Endothelial cell of umbilical vein (primary cell): Measurements from ENCODE around the gene FAM200A. TPM values are rescaled to one million over a fixed set of nuclear protein-coding genes. Genes with fewer than 3 reads are reported as not detected.

Experiments used
- BruUV-seq: library from RNA; stranded (reverse); fragments of 400-500 nt; replicated peaks from 2 replicates; lab custom pipeline; 2021; lab: Mats Ljungman, UMichigan
- CTCF ChIA-PET: fragments of 300-600, 350-600 bp; sonication (Branson Sonifier 250); formaldehyde crosslinking; loops from one replicate; lab custom pipeline; 2021; ENCODE audit warnings: antibody characterized with exemption, inconsistent platforms; lab: Charles Lee
- POLR2A ChIA-PET: fragments of 300-600, 350-600 bp; sonication (Branson Sonifier 250); formaldehyde crosslinking; loops from one replicate; lab custom pipeline; 2021; ENCODE audit warnings: antibody characterized with exemption, inconsistent platforms; lab: Charles Lee
- DNase-seq: peaks from one replicate; pipeline ENCODE4 v3.0.0-alpha.2; 2011; ENCODE audit warnings: low read depth, low spot score
- FAIRE-seq: peaks from 2 replicates; lab custom pipeline; 2011; peaks lifted over from hg19 to GRCh38; lab: Jason Lieb, UNC
- H2AFZ ChIP-seq: 2 replicates; pipeline ENCODE4 v1.6.0; 2012; ENCODE audit warnings: low read depth, low read length, control low read depth, inconsistent platforms
- H3K27ac ChIP-seq: 2 replicates; pipeline ENCODE4 v1.5.1; 2011; ENCODE audit warnings: low read depth, mild to moderate bottlenecking, control low read depth, low read length, moderate library complexity; ENCODE audit not compliant: insufficient read depth
- H3K27me3 ChIP-seq, 2 experiments: 2 replicates each; pipeline versions ENCODE4 v1.6.0 to v1.6.1; 2011; ENCODE audit warnings: low read length in 2 of 2, mixed read lengths in 1 of 2; ENCODE audit not compliant: control insufficient read depth in 2 of 2, insufficient read depth in 2 of 2
- H3K36me3 ChIP-seq, 2 experiments: 2 replicates in 1 of 2; 3 replicates in 1 of 2; pipeline ENCODE4 v1.5.1; 2011; ENCODE audit warnings: low read length in 2 of 2, mild to moderate bottlenecking in 1 of 2, moderate library complexity in 1 of 2; ENCODE audit not compliant: control insufficient read depth in 2 of 2, insufficient read depth in 2 of 2; ENCODE audit errors: extremely low read depth in 1 of 2
- H3K4me1 ChIP-seq: 3 replicates; pipeline ENCODE4 v1.5.1; 2011; ENCODE audit warnings: mild to moderate bottlenecking, low read length; ENCODE audit not compliant: control insufficient read depth, insufficient read depth; ENCODE audit errors: extremely low read depth
- H3K4me2 ChIP-seq: 2 replicates; pipeline ENCODE4 v1.6.1; 2011; ENCODE audit warnings: low read length, control low read depth, mixed read lengths; ENCODE audit not compliant: insufficient read depth
- H3K4me3 ChIP-seq, 3 experiments: fragments of 200-600 bp in 1 of 3; sonication (generic), shearing (Covaris generic) in 1 of 3; replicated peaks in 1 of 3; 2 replicates each; pipeline ENCODE4 v1.5.1; 2011 to 2016; ENCODE audit warnings: control low read depth in 3 of 3, low read length in 3 of 3, mild to moderate bottlenecking in 2 of 3, inconsistent platforms in 1 of 3, low read depth in 1 of 3, moderate library complexity in 1 of 3; ENCODE audit not compliant: insufficient read depth in 1 of 3
- H3K79me2 ChIP-seq: 2 replicates; pipeline ENCODE4 v1.6.0; 2012; ENCODE audit warnings: low read length, inconsistent platforms; ENCODE audit not compliant: control insufficient read depth, insufficient read depth
- H3K9ac ChIP-seq: replicated peaks from 2 replicates; pipeline ENCODE3; 2011; ENCODE audit warnings: low read length, control low read depth; ENCODE audit not compliant: insufficient read depth; ENCODE audit errors: extremely low read depth
- H3K9me1 ChIP-seq: replicated peaks from 3 replicates; pipeline ENCODE4 v1.6.0; 2011; ENCODE audit warnings: mild to moderate bottlenecking, low read length; ENCODE audit not compliant: control insufficient read depth, insufficient read depth; ENCODE audit errors: extremely low read depth
- H3K9me3 ChIP-seq: replicated peaks from 2 replicates; pipeline ENCODE4 v1.5.1; 2012; ENCODE audit warnings: low read length, inconsistent platforms; ENCODE audit not compliant: control insufficient read depth, insufficient read depth
- H4K20me1 ChIP-seq: replicated peaks from 2 replicates; pipeline ENCODE3; 2011; ENCODE audit warnings: mild to moderate bottlenecking, low read length; ENCODE audit not compliant: control insufficient read depth, insufficient read depth; ENCODE audit errors: extremely low read depth
- EZH2 ChIP-seq: IDR thresholded peaks from 2 replicates; pipeline ENCODE4 v1.6.1; 2012; ENCODE audit warnings: borderline replicate concordance, low read depth, mild to moderate bottlenecking, moderate library complexity, low read length, inconsistent platforms; ENCODE audit not compliant: severe bottlenecking
- FOS ChIP-seq: IDR thresholded peaks from 2 replicates; pipeline ENCODE4 v1.6.1; 2011; ENCODE audit warnings: mild to moderate bottlenecking, low read length, moderate library complexity, borderline replicate concordance; ENCODE audit not compliant: insufficient read depth
- GATA2 ChIP-seq: IDR thresholded peaks from 2 replicates; pipeline ENCODE4 v1.7.0; 2011; ENCODE audit warnings: low read depth, mild to moderate bottlenecking, moderate library complexity, mixed read lengths, low read length; ENCODE audit not compliant: insufficient read length, insufficient read depth
- JUN ChIP-seq: IDR thresholded peaks from 2 replicates; pipeline ENCODE4 v1.6.1; 2011; ENCODE audit warnings: borderline replicate concordance, low read depth; ENCODE audit not compliant: insufficient read length, insufficient read depth
- MYC ChIP-seq: IDR thresholded peaks from one replicate; pipeline ENCODE4 v1.6.1; 2011; ENCODE audit warnings: mild to moderate bottlenecking, low read depth, low read length
- POLR2A ChIP-seq: IDR thresholded peaks from 2 replicates; pipeline ENCODE4 v1.6.1; 2012; ENCODE audit warnings: low read depth, mild to moderate bottlenecking, control low read depth, low read length
- POLR2AphosphoS5 ChIP-seq: IDR thresholded peaks from 2 replicates; pipeline ENCODE4 v1.6.1; 2012; ENCODE audit warnings: low read depth, mild to moderate bottlenecking, control low read depth, low read length, moderate library complexity; ENCODE audit not compliant: insufficient read depth
- dilution Hi-C: fragments of 300-500 bp; cut with MboI; formaldehyde crosslinking; loops from one replicate; pipeline ENCODE4 v1.15.0; 2019; ENCODE audit warnings: low sequenced_read_pairs; ENCODE audit not compliant: extremely low pct_ligation_motif_present
- intact Hi-C: fragments of 100-400 bp; cut with micrococcal nuclease; formaldehyde crosslinking; loops from one replicate; pipeline ENCODE4 v1.10.0; 2022
- polyA plus RNA-seq, 4 experiments: library from polyadenylated mRNA; depleted of rRNA in 3 of 4; stranded (reverse) in 3 of 4; unstranded in 1 of 4; fragments of >200 nt; gene quantifications; 2 replicates each; pipeline versions ENCODE4 v1.2.1 to v1.2.3, GENCODE V29; 2011 to 2012; ENCODE audit warnings: missing spikeins in 1 of 4
- total RNA-seq: library from RNA; stranded (reverse); gene quantifications from 2 replicates; pipeline ENCODE4 v1.2.3, GENCODE V29; 2021
- TF ChIP-seq, protein P1 (sequence below): IDR thresholded peaks from 2 replicates; pipeline ENCODE4 v1.6.1; 2011; ENCODE audit not compliant: insufficient read depth, insufficient read length
- TF ChIP-seq, protein P2 (sequence below), 2 donors: IDR thresholded peaks; 1 replicate in 1 of 2; 2 replicates in 1 of 2; pipeline ENCODE4 v1.5.1; 2011; ENCODE audit warnings: low read length in 2 of 2, mild to moderate bottlenecking in 2 of 2, moderate library complexity in 2 of 2, control low read depth in 1 of 2, inconsistent platforms in 1 of 2, low read depth in 1 of 2; ENCODE audit not compliant: insufficient read depth in 1 of 2; ENCODE audit errors: extremely low read depth in 1 of 2

Gene FAM200A
- total and polyA plus RNA-seq, 2 donors (not counting 3 experiments of a cell fraction or from before 2014, with no cell fraction given): 2.1 to 3.6 TPM

DNA sequence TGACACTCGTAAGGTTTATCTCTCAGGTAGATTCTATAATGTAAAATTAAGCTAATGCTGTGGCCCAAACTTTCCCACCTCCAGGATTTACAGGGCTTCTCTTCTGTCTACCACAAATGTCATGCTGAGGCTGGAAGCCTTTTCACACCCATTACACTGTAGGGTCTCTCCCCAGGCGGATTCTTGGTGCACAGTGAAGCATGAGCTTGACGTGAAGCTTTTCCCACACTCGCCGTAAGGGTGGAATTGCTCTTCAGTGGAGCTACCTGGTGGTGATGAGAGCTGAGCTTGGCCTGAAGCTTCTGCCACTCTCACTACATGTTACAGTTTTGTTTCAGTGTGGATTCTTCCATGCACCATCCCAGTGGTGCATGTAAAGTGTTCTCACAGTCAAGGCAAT is 11.4 kb downstream of the FAM200A start:
- no peak overlapping the region for H2AFZ ChIP-seq
- no peaks in the 10 kb centered on the region for H3K79me2 ChIP-seq
- no peak overlapping the region for H3K9ac ChIP-seq
- FAIRE-seq (no peak), DNase-seq (no peak)
- ChIA-PET POLR2A (no interaction called here), CTCF (interaction anchor here (0.6 kb wide), 1 partner anchor 101 kb away, joined by 3 read pairs; no protein-coding TSS in a partner anchor)
- BruUV-seq: no TSS peak
- H3K36me3 ChIP-seq: no peaks in the 10 kb centered on the region
- no peak overlapping the region for H3K27ac ChIP-seq
- intact Hi-C loops: no loop called here
- H4K20me1 ChIP-seq: no peaks in the 10 kb centered on the region
- no peaks in the 10 kb centered on the region for H3K27me3 ChIP-seq
- dilution Hi-C loops: no loop called here
- TF ChIP-seq POLR2AphosphoS5 (no peak), EZH2 (no peak), MYC (no peak), POLR2A (no peak)
- TF ChIP-seq, protein P1, sequence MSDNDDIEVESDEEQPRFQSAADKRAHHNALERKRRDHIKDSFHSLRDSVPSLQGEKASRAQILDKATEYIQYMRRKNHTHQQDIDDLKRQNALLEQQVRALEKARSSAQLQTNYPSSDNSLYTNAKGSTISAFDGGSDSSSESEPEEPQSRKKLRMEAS: no peak
- H3K4me1 ChIP-seq: no peaks in the 10 kb centered on the region
- no peaks in the 10 kb centered on the region for H3K9me1 ChIP-seq
- H3K9me3 ChIP-seq: no peaks in the 10 kb centered on the region
- H3K4me2 ChIP-seq: no peak overlapping the region
- H3K4me3 ChIP-seq: no peak overlapping the region

DNA sequence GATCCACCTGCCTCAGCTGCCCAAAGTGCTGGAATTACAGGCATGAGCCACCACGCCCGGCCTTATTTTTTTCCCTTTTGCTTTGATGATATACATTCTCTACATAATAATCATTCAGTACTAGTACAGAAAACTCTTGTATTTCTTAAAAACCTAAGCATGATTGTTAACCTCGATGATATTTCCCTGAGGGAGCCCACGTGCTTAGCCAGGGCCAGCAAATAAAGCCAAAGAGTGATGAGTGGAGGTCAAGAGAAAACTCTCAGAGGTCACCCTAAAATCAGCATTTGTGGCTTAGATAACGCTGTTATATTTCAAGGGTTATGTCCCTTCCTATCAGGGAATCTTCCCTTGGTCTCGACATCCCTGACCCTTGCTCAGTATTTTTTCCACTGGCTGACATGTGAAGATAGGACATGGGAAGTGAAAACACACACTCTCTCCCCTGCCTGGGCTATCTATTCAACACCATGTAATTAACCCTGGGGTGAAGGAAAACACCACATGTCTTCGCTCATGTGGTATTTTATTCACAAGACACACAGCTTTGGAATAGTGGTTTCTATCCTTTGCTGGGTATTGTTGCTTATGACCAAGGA is 12.6 kb downstream of the FAM200A start:
- CTCF ChIA-PET: no interaction called here

More for the DNA sequence above, 12.6 kb downstream of the FAM200A start:
- H3K9ac ChIP-seq: no peak overlapping the region
- no peak overlapping the region for H3K4me2 ChIP-seq
- FAIRE-seq (no peak), DNase-seq (no peak)
- no TSS peak for BruUV-seq
- H3K9me1 ChIP-seq: no peaks in the 10 kb centered on the region
- H4K20me1 ChIP-seq: no peaks in the 10 kb centered on the region
- no peak overlapping the region for H2AFZ ChIP-seq
- no peak overlapping the region for H3K4me3 ChIP-seq
- dilution Hi-C loops: no loop called here
- no peaks in the 10 kb centered on the region for H3K9me3 ChIP-seq
- no peaks in the 10 kb centered on the region for H3K4me1 ChIP-seq
- H3K36me3 ChIP-seq: no peaks in the 10 kb centered on the region
- intact Hi-C loops: no loop called here
- no peak overlapping the region for H3K27ac ChIP-seq
- no peaks in the 10 kb centered on the region for H3K79me2 ChIP-seq
- TF ChIP-seq, protein P2, sequence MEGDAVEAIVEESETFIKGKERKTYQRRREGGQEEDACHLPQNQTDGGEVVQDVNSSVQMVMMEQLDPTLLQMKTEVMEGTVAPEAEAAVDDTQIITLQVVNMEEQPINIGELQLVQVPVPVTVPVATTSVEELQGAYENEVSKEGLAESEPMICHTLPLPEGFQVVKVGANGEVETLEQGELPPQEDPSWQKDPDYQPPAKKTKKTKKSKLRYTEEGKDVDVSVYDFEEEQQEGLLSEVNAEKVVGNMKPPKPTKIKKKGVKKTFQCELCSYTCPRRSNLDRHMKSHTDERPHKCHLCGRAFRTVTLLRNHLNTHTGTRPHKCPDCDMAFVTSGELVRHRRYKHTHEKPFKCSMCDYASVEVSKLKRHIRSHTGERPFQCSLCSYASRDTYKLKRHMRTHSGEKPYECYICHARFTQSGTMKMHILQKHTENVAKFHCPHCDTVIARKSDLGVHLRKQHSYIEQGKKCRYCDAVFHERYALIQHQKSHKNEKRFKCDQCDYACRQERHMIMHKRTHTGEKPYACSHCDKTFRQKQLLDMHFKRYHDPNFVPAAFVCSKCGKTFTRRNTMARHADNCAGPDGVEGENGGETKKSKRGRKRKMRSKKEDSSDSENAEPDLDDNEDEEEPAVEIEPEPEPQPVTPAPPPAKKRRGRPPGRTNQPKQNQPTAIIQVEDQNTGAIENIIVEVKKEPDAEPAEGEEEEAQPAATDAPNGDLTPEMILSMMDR (IDR thresholded peaks at IDR 0.05; ENCODE audit: extremely low read depth in 1 of 2, insufficient read depth in 1 of 2, low read depth in 1 of 2, low read length in 2 of 2): no peak
- TF ChIP-seq GATA2 (no peak), EZH2 (no peak), MYC (no peak), FOS (no peak), JUN (no peak), POLR2AphosphoS5 (no peak), POLR2A (no peak)
- TF ChIP-seq, protein P1: no peak
- POLR2A ChIA-PET: no interaction called here
- H3K27me3 ChIP-seq: no peaks in the 10 kb centered on the region
